ENCODE data around the gene WAS. TPM values are rescaled to one million over a fixed set of nuclear protein-coding genes. Genes with fewer than 3 reads are reported as not detected.

WAS gene
- polyA plus RNA-seq, 1 donor from 2014 or later, result 1.0 TPM

- Histone ChIP-seq H3K27ac (ENCODE audit: low read length) (no peak overlapping the region), H3F3A (ENCODE audit: insufficient read depth, low read length, poor library complexity, severe bottlenecking) (no peaks in the 10 kb centered on the region), H2AFZ (ENCODE audit: low read depth, low read length) (no peak overlapping the region), H3K36me3 (ENCODE audit: insufficient read depth, low read length) (no peaks in the 10 kb centered on the region), H3K79me2 (replicated peaks; ENCODE audit: insufficient read depth, low read length) (no peaks in the 10 kb centered on the region), H3K27me3 (ENCODE audit: insufficient read depth, low read depth, low read length) (no peaks in the 10 kb centered on the region), H3K4me2 (ENCODE audit: low read length) (no peak overlapping the region), H3K9me2 (ENCODE audit: insufficient read depth, low read length) (no peaks in the 10 kb centered on the region), H3K9me3 (ENCODE audit: low read length) (no peaks in the 10 kb centered on the region), H3K9ac (ENCODE audit: low read length) (no peak overlapping the region), H4K20me1 (ENCODE audit: insufficient read depth) (no peaks in the 10 kb centered on the region), H3K4me3 (ENCODE audit: low read length) (no peak overlapping the region)
- TF ChIP-seq EZH2 (IDR thresholded peaks at IDR 0.05; ENCODE audit: borderline replicate concordance, insufficient read depth, low read length, poor library complexity, severe bottlenecking) (no peak), MXI1 (conservative IDR thresholded peaks at IDR 0.05; ENCODE audit: poor library complexity, severe bottlenecking) (no peak), RAD21 (conservative IDR thresholded peaks at IDR 0.05) (no peak), SMC3 (conservative IDR thresholded peaks at IDR 0.05; ENCODE audit: poor library complexity) (no peak), POLR2AphosphoS5 (IDR thresholded peaks at IDR 0.05) (no peak), REST (IDR thresholded peaks at IDR 0.05; ENCODE audit: borderline replicate concordance) (no peak), TAF1 (IDR thresholded peaks at IDR 0.05; ENCODE audit: low read depth) (no peak)
These were observed 45.1 kb downstream of the WAS start for GRCh38 chrX:48728653-48729052.

GRCh38 chrX:48736303-48736702 lies 52.7 kb downstream of the WAS start:
- peak overlapping the region; percentile 53 for H3K9ac ChIP-seq (ENCODE audit: low read length)
- peaks cover 11% of the 10 kb centered on the region for H3K79me2 ChIP-seq (replicated peaks; ENCODE audit: insufficient read depth, low read length)
- no peaks in the 10 kb centered on the region for H3K36me3 ChIP-seq (ENCODE audit: insufficient read depth, low read length)
- no peaks in the 10 kb centered on the region for H3K27me3 ChIP-seq (ENCODE audit: insufficient read depth, low read depth, low read length)
- H4K20me1 ChIP-seq (ENCODE audit: insufficient read depth), result no peaks in the 10 kb centered on the region
- peak overlapping the region; percentile 69 for H3K4me3 ChIP-seq (ENCODE audit: low read length)
- peak overlapping the region; percentile 48 for H3K4me2 ChIP-seq (ENCODE audit: low read length)
- H3F3A ChIP-seq (ENCODE audit: insufficient read depth, low read length, poor library complexity, severe bottlenecking), result no peaks in the 10 kb centered on the region
- H3K27ac ChIP-seq (ENCODE audit: low read length), result no peak overlapping the region
- no peak overlapping the region for H2AFZ ChIP-seq (ENCODE audit: low read depth, low read length)
- TF ChIP-seq POLR2AphosphoS5 (IDR thresholded peaks at IDR 0.05) (no peak), CTCF (IDR thresholded peaks at IDR 0.05; ENCODE audit: poor library complexity, severe bottlenecking) (no peak), RAD21 (conservative IDR thresholded peaks at IDR 0.05) (no peak), MXI1 (conservative IDR thresholded peaks at IDR 0.05; ENCODE audit: poor library complexity, severe bottlenecking) (no peak), TAF1 (IDR thresholded peaks at IDR 0.05; ENCODE audit: low read depth) (no peak), SMC3 (conservative IDR thresholded peaks at IDR 0.05; ENCODE audit: poor library complexity) (no peak), REST (IDR thresholded peaks at IDR 0.05; ENCODE audit: borderline replicate concordance) (no peak), EZH2 (IDR thresholded peaks at IDR 0.05; ENCODE audit: borderline replicate concordance, insufficient read depth, low read length, poor library complexity, severe bottlenecking) (no peak), EP300 (conservative IDR thresholded peaks at IDR 0.05; ENCODE audit: poor library complexity, severe bottlenecking) (no peak)
- no peaks in the 10 kb centered on the region for H3K9me2 ChIP-seq (ENCODE audit: insufficient read depth, low read length)
- H3K9me3 ChIP-seq (ENCODE audit: low read length), result no peaks in the 10 kb centered on the region

Data from neural cell (in vitro differentiated cells).